Measurements from ENCODE around the gene ARMC12. TPM values are rescaled to one million over a fixed set of nuclear protein-coding genes. Genes with fewer than 3 reads are reported as not detected.

The ARMC12 gene
- total and polyA plus RNA-seq, 2 of the 13 experiments (the other 11 are each of a cell fraction or from before 2014, with no cell fraction given): 1.3 TPM; not detected in 1

GRCh38 chr6:35727935-35728682, 8.7 kb upstream of the ARMC12 start (continued):
- TF ChIP-seq DMAP1 (CRISPR knock-in tag; IDR thresholded peaks at IDR 0.05) (peak; percentile 89), RCOR2 (CRISPR knock-in tag; IDR thresholded peaks at IDR 0.05) (peak; percentile 13; the same call in 1 of the 2 replicates), CREB1 (IDR thresholded peaks at IDR 0.05) (no peak), CREB1 (CRISPR knock-in tag; IDR thresholded peaks at IDR 0.05) (no peak), ZIK1 (CRISPR knock-in tag; IDR thresholded peaks at IDR 0.05; ENCODE audit: borderline replicate concordance, low read depth) (no peak), MED1 (CRISPR knock-in tag; IDR thresholded peaks at IDR 0.05) (peak; percentile 43; the same call in 1 of the 2 replicates), ZNF10 (CRISPR knock-in tag; IDR thresholded peaks at IDR 0.05; ENCODE audit: borderline replicate concordance, low read depth) (no peak), NFIB (CRISPR knock-in tag; IDR thresholded peaks at IDR 0.05; ENCODE audit: borderline replicate concordance) (peak; percentile 46; the same call in 1 of the 2 replicates), KDM6A (CRISPR knock-in tag; IDR thresholded peaks at IDR 0.05; ENCODE audit: low read depth) (no peak), ZUFSP (CRISPR knock-in tag; IDR thresholded peaks at IDR 0.05; ENCODE audit: borderline replicate concordance) (no peak), CEBPB (IDR thresholded peaks at IDR 0.05; ENCODE audit: borderline replicate concordance, low read depth, low read length) (no peak), ZBTB26 (CRISPR knock-in tag; IDR thresholded peaks at IDR 0.05; ENCODE audit: borderline replicate concordance) (no peak), ZNF160 (CRISPR knock-in tag; IDR thresholded peaks at IDR 0.05) (no peak), TBX2 (CRISPR knock-in tag; IDR thresholded peaks at IDR 0.05; ENCODE audit: borderline replicate concordance) (no peak; the same call in 1 of the 2 replicates), PBX3 (CRISPR knock-in tag; IDR thresholded peaks at IDR 0.05; ENCODE audit: borderline replicate concordance) (no peak), HMG20B (CRISPR knock-in tag; conservative IDR thresholded peaks at IDR 0.05) (no peak), RFXANK (CRISPR knock-in tag; IDR thresholded peaks at IDR 0.05) (no peak), SALL1 (CRISPR knock-in tag; IDR thresholded peaks at IDR 0.05) (no peak; the same call in 1 of the 2 replicates)
- TF ChIP-seq, protein P1, sequence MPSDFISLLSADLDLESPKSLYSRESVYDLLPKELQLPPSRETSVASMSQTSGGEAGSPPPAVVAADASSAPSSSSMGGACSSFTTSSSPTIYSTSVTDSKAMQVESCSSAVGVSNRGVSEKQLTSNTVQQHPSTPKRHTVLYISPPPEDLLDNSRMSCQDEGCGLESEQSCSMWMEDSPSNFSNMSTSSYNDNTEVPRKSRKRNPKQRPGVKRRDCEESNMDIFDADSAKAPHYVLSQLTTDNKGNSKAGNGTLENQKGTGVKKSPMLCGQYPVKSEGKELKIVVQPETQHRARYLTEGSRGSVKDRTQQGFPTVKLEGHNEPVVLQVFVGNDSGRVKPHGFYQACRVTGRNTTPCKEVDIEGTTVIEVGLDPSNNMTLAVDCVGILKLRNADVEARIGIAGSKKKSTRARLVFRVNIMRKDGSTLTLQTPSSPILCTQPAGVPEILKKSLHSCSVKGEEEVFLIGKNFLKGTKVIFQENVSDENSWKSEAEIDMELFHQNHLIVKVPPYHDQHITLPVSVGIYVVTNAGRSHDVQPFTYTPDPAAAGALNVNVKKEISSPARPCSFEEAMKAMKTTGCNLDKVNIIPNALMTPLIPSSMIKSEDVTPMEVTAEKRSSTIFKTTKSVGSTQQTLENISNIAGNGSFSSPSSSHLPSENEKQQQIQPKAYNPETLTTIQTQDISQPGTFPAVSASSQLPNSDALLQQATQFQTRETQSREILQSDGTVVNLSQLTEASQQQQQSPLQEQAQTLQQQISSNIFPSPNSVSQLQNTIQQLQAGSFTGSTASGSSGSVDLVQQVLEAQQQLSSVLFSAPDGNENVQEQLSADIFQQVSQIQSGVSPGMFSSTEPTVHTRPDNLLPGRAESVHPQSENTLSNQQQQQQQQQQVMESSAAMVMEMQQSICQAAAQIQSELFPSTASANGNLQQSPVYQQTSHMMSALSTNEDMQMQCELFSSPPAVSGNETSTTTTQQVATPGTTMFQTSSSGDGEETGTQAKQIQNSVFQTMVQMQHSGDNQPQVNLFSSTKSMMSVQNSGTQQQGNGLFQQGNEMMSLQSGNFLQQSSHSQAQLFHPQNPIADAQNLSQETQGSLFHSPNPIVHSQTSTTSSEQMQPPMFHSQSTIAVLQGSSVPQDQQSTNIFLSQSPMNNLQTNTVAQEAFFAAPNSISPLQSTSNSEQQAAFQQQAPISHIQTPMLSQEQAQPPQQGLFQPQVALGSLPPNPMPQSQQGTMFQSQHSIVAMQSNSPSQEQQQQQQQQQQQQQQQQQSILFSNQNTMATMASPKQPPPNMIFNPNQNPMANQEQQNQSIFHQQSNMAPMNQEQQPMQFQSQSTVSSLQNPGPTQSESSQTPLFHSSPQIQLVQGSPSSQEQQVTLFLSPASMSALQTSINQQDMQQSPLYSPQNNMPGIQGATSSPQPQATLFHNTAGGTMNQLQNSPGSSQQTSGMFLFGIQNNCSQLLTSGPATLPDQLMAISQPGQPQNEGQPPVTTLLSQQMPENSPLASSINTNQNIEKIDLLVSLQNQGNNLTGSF (CRISPR knock-in tag; IDR thresholded peaks at IDR 0.05): 0 out of 2 replicates have a peak, but pooled peaks have one; percentile 10

All from HepG2 (cell line).